Astrocyte (in vitro differentiated cells and primary cell): ENCODE data around the gene MPC1L. TPM values are rescaled to one million over a fixed set of nuclear protein-coding genes. Genes with fewer than 3 reads are reported as not detected.

Experiments used
- DNase-seq: peaks from one replicate; pipeline ENCODE4 v3.0.0-alpha.2; 2010; ENCODE audit warnings: low read depth
- FAIRE-seq: peaks from 2 replicates; lab custom pipeline; 2011; peaks lifted over from hg19 to GRCh38; lab: Jason Lieb, UNC
- H2AFZ ChIP-seq: 2 replicates; pipeline ENCODE4 v1.6.0; 2012; ENCODE audit warnings: low read depth, low read length, inconsistent platforms
- H3K27ac ChIP-seq: 2 replicates; pipeline ENCODE4 v1.5.1; 2011; ENCODE audit warnings: low read depth, low read length, inconsistent platforms
- H3K27me3 ChIP-seq: 2 replicates; pipeline ENCODE4 v1.6.0; 2011; ENCODE audit warnings: low read length, inconsistent platforms; ENCODE audit not compliant: insufficient read depth
- H3K36me3 ChIP-seq: 2 replicates; pipeline ENCODE4 v1.5.1; 2011; ENCODE audit warnings: low read length, inconsistent platforms; ENCODE audit not compliant: insufficient read depth
- H3K4me1 ChIP-seq: 2 replicates; pipeline ENCODE4 v1.5.1; 2011; ENCODE audit warnings: low read length, inconsistent platforms; ENCODE audit not compliant: insufficient read depth
- H3K4me2 ChIP-seq: 2 replicates; pipeline ENCODE4 v1.6.0; 2012; ENCODE audit warnings: low read length, inconsistent platforms
- H3K4me3 ChIP-seq: 2 replicates; pipeline ENCODE4 v1.5.1; 2011; ENCODE audit warnings: low read depth, mild to moderate bottlenecking, low read length, inconsistent platforms; ENCODE audit not compliant: insufficient read depth
- H3K79me2 ChIP-seq: 2 replicates; pipeline ENCODE4 v1.6.0; 2012; ENCODE audit warnings: mild to moderate bottlenecking, low read length, inconsistent platforms; ENCODE audit not compliant: insufficient read depth
- H3K9ac ChIP-seq: 2 replicates; pipeline ENCODE4 v1.6.0; 2012; ENCODE audit warnings: mild to moderate bottlenecking, low read length, inconsistent platforms
- H3K9me3 ChIP-seq: 2 replicates; pipeline ENCODE4 v1.5.1; 2012; ENCODE audit warnings: low read depth, mild to moderate bottlenecking, low read length, inconsistent platforms; ENCODE audit not compliant: insufficient read depth
- H4K20me1 ChIP-seq: 2 replicates; pipeline ENCODE4 v1.6.0; 2012; ENCODE audit warnings: low read length, inconsistent platforms; ENCODE audit not compliant: insufficient read depth
- H3K27ac Mint-ChIP-seq: one replicate; pipeline ENCODE4 v1.8.0; 2021; ENCODE audit warnings: mild to moderate bottlenecking, mixed read lengths; ENCODE audit not compliant: unreplicated experiment
- H3K27me3 Mint-ChIP-seq: one replicate; pipeline ENCODE4 v1.8.0; 2021; ENCODE audit warnings: low read depth, mixed read lengths; ENCODE audit not compliant: unreplicated experiment
- H3K36me3 Mint-ChIP-seq: one replicate; pipeline ENCODE4 v1.8.0; 2021; ENCODE audit warnings: low read depth, mixed read lengths; ENCODE audit not compliant: unreplicated experiment
- H3K4me1 Mint-ChIP-seq: one replicate; pipeline ENCODE4 v1.8.0; 2021; ENCODE audit warnings: low read depth, mixed read lengths; ENCODE audit not compliant: unreplicated experiment
- H3K4me3 Mint-ChIP-seq: one replicate; pipeline ENCODE4 v1.8.0; 2021; ENCODE audit warnings: mild to moderate bottlenecking, moderate library complexity, mixed read lengths; ENCODE audit not compliant: unreplicated experiment
- H3K9me3 Mint-ChIP-seq: one replicate; pipeline ENCODE4 v1.8.0; 2021; ENCODE audit warnings: mild to moderate bottlenecking, mixed read lengths; ENCODE audit not compliant: unreplicated experiment
- EZH2 ChIP-seq: IDR thresholded peaks from 2 replicates; pipeline ENCODE4 v1.6.1; 2012; ENCODE audit warnings: mild to moderate bottlenecking, low read length, inconsistent platforms; ENCODE audit not compliant: insufficient read depth
- total RNA-seq: library from RNA; stranded (reverse); gene quantifications from 2 replicates; pipeline ENCODE4 v1.2.1, GENCODE V29; 2021
- TF ChIP-seq, protein P1 (sequence below): IDR thresholded peaks from 2 replicates; pipeline ENCODE4 v1.5.1; 2011; ENCODE audit warnings: low read depth, mild to moderate bottlenecking, inconsistent platforms, low read length, moderate library complexity; ENCODE audit not compliant: insufficient read depth

The MPC1L gene
- total RNA-seq, 1 donor from 2014 or later: not detected

- Mint-ChIP-seq H3K4me1 (no peaks in the 10 kb centered on the region), H3K27me3 (no peaks in the 10 kb centered on the region), H3K36me3 (no peaks in the 10 kb centered on the region), H3K9me3 (no peaks in the 10 kb centered on the region), H3K4me3 (no peak overlapping the region), H3K27ac (no peak overlapping the region)
- Histone ChIP-seq H3K27ac (no peak overlapping the region), H4K20me1 (no peaks in the 10 kb centered on the region), H3K36me3 (no peaks in the 10 kb centered on the region), H3K27me3 (no peaks in the 10 kb centered on the region), H3K9me3 (no peaks in the 10 kb centered on the region), H3K4me3 (no peak overlapping the region), H2AFZ (no peak overlapping the region), H3K4me2 (no peak overlapping the region), H3K4me1 (no peaks in the 10 kb centered on the region), H3K9ac (no peak overlapping the region), H3K79me2 (no peaks in the 10 kb centered on the region)
- DNase-seq (no peak), FAIRE-seq (no peak)
- no peak for TF ChIP-seq EZH2
These were observed 10.7 kb upstream of the MPC1L start for GRCh38 chrX:40612511-40612910.

DNA sequence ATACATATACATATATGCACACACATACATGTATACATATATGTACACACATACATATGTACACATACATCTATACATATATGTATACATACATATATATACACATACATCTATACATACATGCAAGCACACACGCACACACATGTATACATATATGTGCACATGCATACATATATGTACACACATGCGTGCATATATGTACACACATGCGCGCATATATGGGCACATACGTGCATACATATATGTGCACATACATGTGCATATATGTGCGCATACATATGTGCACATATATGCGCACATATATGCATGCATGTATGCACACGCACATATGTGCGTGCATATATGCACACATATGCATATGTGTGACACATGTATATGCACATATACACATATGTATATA is 7.3 kb upstream of the MPC1L start:
- Histone ChIP-seq H3K27me3 (no peaks in the 10 kb centered on the region), H3K9me3 (no peaks in the 10 kb centered on the region), H3K27ac (no peak overlapping the region), H2AFZ (no peak overlapping the region), H3K4me2 (no peak overlapping the region), H3K79me2 (no peaks in the 10 kb centered on the region), H3K36me3 (no peaks in the 10 kb centered on the region), H3K4me1 (no peaks in the 10 kb centered on the region), H3K9ac (no peak overlapping the region), H3K4me3 (no peak overlapping the region), H4K20me1 (no peaks in the 10 kb centered on the region)
- DNase-seq (no peak), FAIRE-seq (no peak)
- Mint-ChIP-seq H3K4me1 (no peaks in the 10 kb centered on the region), H3K9me3 (no peaks in the 10 kb centered on the region), H3K27me3 (no peaks in the 10 kb centered on the region), H3K27ac (no peak overlapping the region), H3K36me3 (no peaks in the 10 kb centered on the region), H3K4me3 (no peak overlapping the region)
- TF ChIP-seq, protein P1, sequence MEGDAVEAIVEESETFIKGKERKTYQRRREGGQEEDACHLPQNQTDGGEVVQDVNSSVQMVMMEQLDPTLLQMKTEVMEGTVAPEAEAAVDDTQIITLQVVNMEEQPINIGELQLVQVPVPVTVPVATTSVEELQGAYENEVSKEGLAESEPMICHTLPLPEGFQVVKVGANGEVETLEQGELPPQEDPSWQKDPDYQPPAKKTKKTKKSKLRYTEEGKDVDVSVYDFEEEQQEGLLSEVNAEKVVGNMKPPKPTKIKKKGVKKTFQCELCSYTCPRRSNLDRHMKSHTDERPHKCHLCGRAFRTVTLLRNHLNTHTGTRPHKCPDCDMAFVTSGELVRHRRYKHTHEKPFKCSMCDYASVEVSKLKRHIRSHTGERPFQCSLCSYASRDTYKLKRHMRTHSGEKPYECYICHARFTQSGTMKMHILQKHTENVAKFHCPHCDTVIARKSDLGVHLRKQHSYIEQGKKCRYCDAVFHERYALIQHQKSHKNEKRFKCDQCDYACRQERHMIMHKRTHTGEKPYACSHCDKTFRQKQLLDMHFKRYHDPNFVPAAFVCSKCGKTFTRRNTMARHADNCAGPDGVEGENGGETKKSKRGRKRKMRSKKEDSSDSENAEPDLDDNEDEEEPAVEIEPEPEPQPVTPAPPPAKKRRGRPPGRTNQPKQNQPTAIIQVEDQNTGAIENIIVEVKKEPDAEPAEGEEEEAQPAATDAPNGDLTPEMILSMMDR: no peak
- no peak for TF ChIP-seq EZH2

GRCh38 chrX:40617566-40617965 is 5.7 kb upstream of the MPC1L start:
- Histone ChIP-seq H3K36me3 (no peaks in the 10 kb centered on the region), H3K27ac (no peak overlapping the region), H2AFZ (no peak overlapping the region), H3K9me3 (no peaks in the 10 kb centered on the region), H4K20me1 (no peaks in the 10 kb centered on the region), H3K4me2 (no peak overlapping the region), H3K27me3 (no peaks in the 10 kb centered on the region), H3K4me1 (no peaks in the 10 kb centered on the region), H3K79me2 (no peaks in the 10 kb centered on the region), H3K9ac (no peak overlapping the region), H3K4me3 (no peak overlapping the region)
- H3K27ac Mint-ChIP-seq: no peak overlapping the region
- H3K4me1 Mint-ChIP-seq: no peaks in the 10 kb centered on the region
- no peak for TF ChIP-seq EZH2
- TF ChIP-seq, protein P1: no peak
- no peak for FAIRE-seq
- peak; percentile 16 for DNase-seq
- H3K27me3 Mint-ChIP-seq: no peaks in the 10 kb centered on the region
- no peaks in the 10 kb centered on the region for H3K36me3 Mint-ChIP-seq
- no peaks in the 10 kb centered on the region for H3K9me3 Mint-ChIP-seq
- no peak overlapping the region for H3K4me3 Mint-ChIP-seq
